ENCODE results near the gene ANKRD40CL. TPM values are rescaled to one million over a fixed set of nuclear protein-coding genes. Genes with fewer than 3 reads are reported as not detected.

ANKRD40CL gene
- total RNA-seq, 2 donors from 2014 or later: not detected

DNA sequence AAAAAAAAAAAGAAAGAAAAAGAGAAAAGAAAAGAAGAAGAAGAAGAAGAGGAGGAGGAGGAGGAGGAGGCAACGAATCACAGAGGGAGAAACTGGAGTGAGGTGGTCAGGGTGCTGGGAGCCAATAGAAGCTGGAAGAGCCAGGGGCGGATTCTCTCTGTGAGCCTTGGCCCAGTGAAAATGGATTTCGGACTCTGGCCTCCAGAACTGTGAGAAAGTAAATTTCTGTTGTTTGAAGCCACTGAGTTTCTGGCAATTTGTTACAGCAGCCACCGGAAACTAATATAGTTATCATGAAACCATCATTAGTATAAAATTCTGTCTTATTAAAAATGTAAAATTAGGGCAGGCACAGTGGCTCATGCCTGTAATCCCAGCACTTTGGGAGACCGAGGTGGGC is 40.4 kb upstream of the ANKRD40CL start:
- H3K9me3 Mint-ChIP-seq: no peaks in the 10 kb centered on the region
- no peaks in the 10 kb centered on the region for H3K27me3 Mint-ChIP-seq (ENCODE audit: insufficient read depth)
- no peaks in the 10 kb centered on the region for H3K27me3 ChIP-seq (ENCODE audit: control insufficient read depth, insufficient read depth, low read length, poor library complexity, severe bottlenecking)
- H3K4me1 ChIP-seq (ENCODE audit: control insufficient read depth, insufficient read depth, low read length): no peaks in the 10 kb centered on the region
- no peaks in the 10 kb centered on the region for H3K9me3 ChIP-seq (ENCODE audit: control insufficient read depth, low read length)
- H3K27ac Mint-ChIP-seq: no peak overlapping the region
- no peak overlapping the region for H3K27ac ChIP-seq (ENCODE audit: low read depth, low read length)
- H3K36me3 Mint-ChIP-seq (ENCODE audit: low read depth): no peaks in the 10 kb centered on the region
- H3K36me3 ChIP-seq (ENCODE audit: control insufficient read depth, insufficient read depth, low read length): no peaks in the 10 kb centered on the region
- TF ChIP-seq, protein P1, sequence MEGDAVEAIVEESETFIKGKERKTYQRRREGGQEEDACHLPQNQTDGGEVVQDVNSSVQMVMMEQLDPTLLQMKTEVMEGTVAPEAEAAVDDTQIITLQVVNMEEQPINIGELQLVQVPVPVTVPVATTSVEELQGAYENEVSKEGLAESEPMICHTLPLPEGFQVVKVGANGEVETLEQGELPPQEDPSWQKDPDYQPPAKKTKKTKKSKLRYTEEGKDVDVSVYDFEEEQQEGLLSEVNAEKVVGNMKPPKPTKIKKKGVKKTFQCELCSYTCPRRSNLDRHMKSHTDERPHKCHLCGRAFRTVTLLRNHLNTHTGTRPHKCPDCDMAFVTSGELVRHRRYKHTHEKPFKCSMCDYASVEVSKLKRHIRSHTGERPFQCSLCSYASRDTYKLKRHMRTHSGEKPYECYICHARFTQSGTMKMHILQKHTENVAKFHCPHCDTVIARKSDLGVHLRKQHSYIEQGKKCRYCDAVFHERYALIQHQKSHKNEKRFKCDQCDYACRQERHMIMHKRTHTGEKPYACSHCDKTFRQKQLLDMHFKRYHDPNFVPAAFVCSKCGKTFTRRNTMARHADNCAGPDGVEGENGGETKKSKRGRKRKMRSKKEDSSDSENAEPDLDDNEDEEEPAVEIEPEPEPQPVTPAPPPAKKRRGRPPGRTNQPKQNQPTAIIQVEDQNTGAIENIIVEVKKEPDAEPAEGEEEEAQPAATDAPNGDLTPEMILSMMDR (conservative IDR thresholded peaks at IDR 0.05): no peak
- no peak overlapping the region for H3K4me3 Mint-ChIP-seq
- no peak for DNase-seq
- no peak overlapping the region for H3K9ac ChIP-seq (ENCODE audit: extremely low read depth, low read length, poor library complexity, severe bottlenecking)
- 86 to 92% methylated on average over 2 to 4 of the region's 5 CpGs for WGBS, 2 experiments (ENCODE audit: insufficient coverage in 1 of 2, insufficient read length in 1 of 2)
- no peak overlapping the region for H3K4me3 ChIP-seq (ENCODE audit: low read length)
- no peaks in the 10 kb centered on the region for H3K4me1 Mint-ChIP-seq

DNA sequence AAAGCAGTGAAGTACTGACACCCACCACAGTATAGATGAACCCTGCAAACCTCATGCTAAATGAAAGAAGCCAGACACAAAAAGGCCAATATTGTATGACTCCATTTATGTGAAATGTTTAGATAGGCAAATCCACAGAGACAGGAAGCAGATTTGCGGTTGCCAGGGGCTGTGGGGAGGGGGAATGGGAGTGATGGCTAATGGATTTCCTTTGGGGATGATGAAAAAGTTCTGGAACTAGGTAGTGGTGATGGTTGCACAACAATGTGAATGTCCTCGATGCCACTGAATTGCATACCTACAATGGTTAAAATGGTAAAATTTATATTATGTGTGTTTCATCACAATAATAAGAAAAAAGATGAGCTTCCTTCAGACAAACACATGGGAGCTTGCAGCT is 39.7 kb upstream of the ANKRD40CL start:
- Mint-ChIP-seq H3K36me3 (ENCODE audit: low read depth) (no peaks in the 10 kb centered on the region), H3K9me3 (no peaks in the 10 kb centered on the region), H3K27ac (no peak overlapping the region), H3K27me3 (ENCODE audit: insufficient read depth) (no peaks in the 10 kb centered on the region), H3K4me1 (no peaks in the 10 kb centered on the region), H3K4me3 (no peak overlapping the region)
- H3K27me3 ChIP-seq (ENCODE audit: control insufficient read depth, insufficient read depth, low read length, poor library complexity, severe bottlenecking): no peaks in the 10 kb centered on the region
- WGBS, 2 experiments (ENCODE audit: insufficient coverage in 1 of 2, insufficient read length in 1 of 2): 82 to 83% methylated on average over 1 to 2 of the region's 2 CpGs
- DNase-seq: no peak
- no peaks in the 10 kb centered on the region for H3K9me3 ChIP-seq (ENCODE audit: control insufficient read depth, low read length)
- no peak overlapping the region for H3K27ac ChIP-seq (ENCODE audit: low read depth, low read length)
- H3K36me3 ChIP-seq (ENCODE audit: control insufficient read depth, insufficient read depth, low read length): no peaks in the 10 kb centered on the region
- no peaks in the 10 kb centered on the region for H3K4me1 ChIP-seq (ENCODE audit: control insufficient read depth, insufficient read depth, low read length)
- TF ChIP-seq, protein P1 (conservative IDR thresholded peaks at IDR 0.05): no peak
- no peak overlapping the region for H3K9ac ChIP-seq (ENCODE audit: extremely low read depth, low read length, poor library complexity, severe bottlenecking)
- H3K4me3 ChIP-seq (ENCODE audit: low read length): no peak overlapping the region

DNA sequence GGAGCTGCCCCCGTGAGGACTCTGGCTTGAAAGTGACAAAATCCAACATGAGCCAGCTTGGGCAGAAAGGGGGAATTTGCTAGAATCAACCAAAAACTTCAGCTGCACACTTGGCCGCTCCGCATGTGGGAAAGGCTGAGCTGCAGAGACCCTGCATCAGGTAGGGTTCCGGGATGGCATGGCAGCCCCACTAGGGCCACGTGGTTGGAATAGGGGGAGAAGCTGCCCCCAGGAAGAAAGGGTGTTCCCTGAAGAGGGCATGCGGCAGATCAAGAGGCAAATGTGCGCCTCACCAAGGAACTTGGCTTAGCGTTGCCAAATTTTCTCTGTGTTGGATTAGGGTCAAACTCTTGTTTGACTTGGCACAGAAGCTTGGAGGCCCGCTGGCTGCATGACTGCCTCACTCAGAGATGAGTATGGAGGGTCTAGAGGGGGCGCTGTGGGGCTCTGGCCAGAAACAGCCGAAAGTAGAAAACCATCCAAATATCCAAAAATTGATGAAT is 38.9 kb upstream of the ANKRD40CL start:
- H3K4me3 Mint-ChIP-seq: no peak overlapping the region
- no peaks in the 10 kb centered on the region for H3K9me3 Mint-ChIP-seq
- H3K36me3 Mint-ChIP-seq (ENCODE audit: low read depth): no peaks in the 10 kb centered on the region
- TF ChIP-seq, protein P1 (conservative IDR thresholded peaks at IDR 0.05): peak; percentile 71
- Histone ChIP-seq H3K9ac (ENCODE audit: extremely low read depth, low read length, poor library complexity, severe bottlenecking) (no peak overlapping the region), H3K4me1 (ENCODE audit: control insufficient read depth, insufficient read depth, low read length) (no peaks in the 10 kb centered on the region), H3K27ac (ENCODE audit: low read depth, low read length) (no peak overlapping the region), H3K36me3 (ENCODE audit: control insufficient read depth, insufficient read depth, low read length) (no peaks in the 10 kb centered on the region), H3K4me3 (ENCODE audit: low read length) (no peak overlapping the region), H3K9me3 (ENCODE audit: control insufficient read depth, low read length) (no peaks in the 10 kb centered on the region), H3K27me3 (ENCODE audit: control insufficient read depth, insufficient read depth, low read length, poor library complexity, severe bottlenecking) (no peaks in the 10 kb centered on the region)
- WGBS, 2 experiments (ENCODE audit: insufficient coverage in 1 of 2, insufficient read length in 1 of 2): 90 to 94% methylated on average over 8 to 11 of the region's 11 CpGs
- no peaks in the 10 kb centered on the region for H3K4me1 Mint-ChIP-seq
- peak; percentile 86 for DNase-seq
- H3K27ac Mint-ChIP-seq: no peak overlapping the region
- H3K27me3 Mint-ChIP-seq (ENCODE audit: insufficient read depth): no peaks in the 10 kb centered on the region
